ENCODE data around the gene ADAMTSL3.
"Not testable (repeated sequence)": the region's sequence is repeated elsewhere in the genome, so short reads cannot be mapped to it uniquely, and the experiment has no call there.

The ADAMTSL3 gene

DNA sequence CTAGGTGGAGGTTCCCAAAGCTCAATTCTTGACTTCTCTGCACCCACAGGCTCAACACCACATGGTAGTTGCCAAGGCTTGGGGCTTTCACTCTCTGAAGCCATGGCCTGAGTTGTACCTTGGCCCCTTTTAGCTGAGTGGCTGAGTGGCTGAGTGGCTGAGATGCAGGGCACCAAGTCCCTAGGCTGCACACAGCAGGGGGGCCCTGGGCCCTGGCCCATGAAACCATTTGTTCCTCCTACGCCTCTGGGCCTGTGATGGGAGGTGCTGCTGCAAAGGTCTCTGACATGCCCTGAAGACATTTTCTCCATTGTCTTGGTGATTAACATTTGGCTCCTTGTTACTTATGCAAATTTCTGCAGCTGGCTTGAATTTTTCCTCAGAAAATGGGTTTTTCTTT is 103.4 kb downstream of the ADAMTSL3 start:
- DNase-seq (ENCODE audit: low read depth), result not testable (repeated sequence)

DNA sequence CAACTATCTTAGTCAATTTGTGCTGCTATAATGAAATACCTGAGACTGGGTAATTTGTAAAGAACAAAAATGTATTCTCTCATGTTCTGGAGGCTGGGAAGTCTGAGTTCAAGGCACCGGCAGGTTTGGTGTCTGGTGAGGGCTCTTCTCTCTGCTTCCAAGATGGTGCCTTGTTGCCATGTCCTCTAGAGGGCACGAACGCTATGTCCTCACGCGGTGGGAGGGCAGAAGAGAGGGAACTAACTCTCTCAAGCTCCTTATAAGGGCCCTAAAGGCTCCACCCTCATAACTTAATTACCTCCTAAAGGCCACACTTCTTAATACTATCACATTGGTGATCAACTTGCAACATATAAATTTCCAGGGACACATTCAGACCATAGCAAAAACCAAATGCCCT is 108.4 kb downstream of the ADAMTSL3 start:
- no peak for DNase-seq (ENCODE audit: low read depth)

DNA sequence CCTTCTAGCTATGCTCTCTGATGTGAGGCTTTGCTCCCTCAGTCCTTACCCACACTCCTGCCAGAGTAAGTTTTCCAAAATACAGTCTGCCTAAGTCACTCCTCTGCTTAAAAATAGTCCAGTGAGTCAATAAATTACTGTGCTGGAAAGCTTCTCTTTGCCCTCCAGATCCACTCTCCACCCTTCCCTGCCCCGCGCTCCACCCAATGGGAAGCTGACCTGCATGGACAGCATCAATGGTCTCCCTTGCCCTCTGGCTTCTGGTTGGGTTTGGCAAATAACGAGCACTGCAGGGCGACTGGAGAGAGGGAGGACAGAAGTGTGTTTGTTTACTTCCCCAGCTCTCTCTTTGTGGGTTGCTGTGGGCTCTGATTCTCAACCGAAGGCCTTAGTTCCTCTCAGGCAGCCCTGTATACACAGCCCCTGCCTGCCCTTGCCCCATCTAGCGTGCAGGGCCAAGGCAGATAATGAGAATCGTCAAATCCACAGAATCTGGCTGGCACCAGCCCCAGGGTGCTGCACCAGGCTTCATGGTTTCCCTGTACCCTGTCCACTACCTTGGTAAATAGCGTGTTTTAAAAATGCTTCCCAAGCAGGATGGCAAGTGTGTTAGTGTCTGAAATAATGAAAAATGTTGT is 110.4 kb downstream of the ADAMTSL3 start:
- no peak for DNase-seq (ENCODE audit: low read depth)

DNA sequence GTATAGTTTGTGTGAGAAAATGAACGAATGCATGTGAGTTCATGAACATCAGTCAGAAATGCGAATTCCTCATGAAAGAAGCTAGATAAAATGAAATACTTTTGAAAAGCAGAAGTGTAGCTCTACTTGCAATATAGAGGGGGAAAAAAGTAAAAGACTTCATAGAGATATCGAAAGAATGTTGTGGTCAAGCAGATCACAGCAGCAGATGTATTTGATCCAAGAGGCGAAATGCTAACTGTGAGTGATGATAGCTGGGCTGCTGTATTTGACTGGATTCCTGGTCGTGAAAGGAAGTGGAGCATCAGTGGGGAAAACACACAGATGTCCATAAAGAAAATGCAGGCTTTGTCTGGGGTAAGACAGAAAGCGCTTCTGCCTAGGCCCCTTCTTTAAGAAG is 112.4 kb downstream of the ADAMTSL3 start:
- no peak for DNase-seq (ENCODE audit: low read depth)

DNA sequence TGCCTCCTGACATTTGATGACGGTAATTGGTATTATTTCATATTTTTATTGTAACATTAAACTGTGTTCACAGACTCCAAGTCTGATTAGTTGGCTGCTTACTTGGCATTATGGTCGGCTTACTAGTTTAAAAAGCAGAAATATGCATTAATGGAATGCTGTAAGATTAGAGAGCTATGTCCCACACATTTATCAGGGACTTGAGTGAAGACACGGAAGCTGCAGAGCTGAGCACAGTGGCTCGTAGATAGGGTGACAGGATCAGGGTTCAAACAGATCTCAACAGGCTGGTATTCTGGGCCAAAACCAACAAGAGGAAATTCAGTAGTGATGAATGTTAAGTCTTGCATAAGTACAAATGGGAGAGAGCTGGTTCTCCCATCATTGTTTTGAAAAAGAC is 113.8 kb downstream of the ADAMTSL3 start:
- no peak for DNase-seq (ENCODE audit: low read depth)

DNA sequence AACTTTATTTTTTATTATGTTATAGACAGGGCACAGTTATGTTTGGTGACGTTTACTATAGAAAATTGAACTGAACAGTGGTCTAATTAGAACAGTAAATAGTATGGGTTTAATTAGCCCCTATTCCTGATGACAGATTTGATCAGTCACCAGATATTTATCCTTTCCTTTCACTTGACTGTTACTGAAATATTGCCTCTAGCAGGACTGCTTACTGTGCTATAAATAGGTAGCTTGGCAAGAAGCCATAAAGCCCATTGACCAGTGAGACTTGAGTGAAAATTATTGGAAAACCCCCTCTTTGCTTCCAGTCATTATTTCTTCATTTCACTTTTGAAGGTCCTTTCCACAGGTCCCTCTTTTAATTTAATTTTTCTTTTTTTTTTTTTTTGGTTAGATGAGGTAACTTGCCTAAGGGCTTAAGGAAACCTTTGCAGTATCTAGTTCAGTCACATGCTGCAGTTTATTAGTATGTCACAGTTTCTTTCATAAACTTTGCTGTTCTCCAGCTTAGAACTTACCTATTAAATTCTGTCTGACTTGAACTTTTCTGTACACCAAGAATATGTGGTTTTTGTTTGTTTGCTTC is 115.6 kb downstream of the ADAMTSL3 start:
- DNase-seq (ENCODE audit: low read depth), result no peak

DNA sequence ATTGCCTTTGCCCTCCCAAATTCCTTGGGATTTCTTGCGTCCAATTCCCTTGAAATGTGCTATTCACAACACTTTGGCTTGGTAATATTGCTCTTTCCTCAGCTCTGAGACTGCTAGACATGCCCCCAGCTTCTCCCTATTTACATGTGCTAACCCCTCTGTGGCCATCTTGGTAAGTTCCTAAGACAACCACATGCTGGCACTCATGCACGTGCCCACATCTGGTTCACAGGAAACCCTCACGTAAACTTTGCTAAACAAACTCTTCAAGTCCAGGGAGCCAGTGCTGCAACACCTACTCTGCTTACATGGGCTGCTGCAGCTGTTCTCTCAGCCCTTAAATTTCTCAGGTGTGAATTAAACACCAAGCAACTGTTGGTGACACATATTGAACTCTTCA is 121.8 kb downstream of the ADAMTSL3 start:
- DNase-seq (ENCODE audit: low read depth), result no peak

DNA sequence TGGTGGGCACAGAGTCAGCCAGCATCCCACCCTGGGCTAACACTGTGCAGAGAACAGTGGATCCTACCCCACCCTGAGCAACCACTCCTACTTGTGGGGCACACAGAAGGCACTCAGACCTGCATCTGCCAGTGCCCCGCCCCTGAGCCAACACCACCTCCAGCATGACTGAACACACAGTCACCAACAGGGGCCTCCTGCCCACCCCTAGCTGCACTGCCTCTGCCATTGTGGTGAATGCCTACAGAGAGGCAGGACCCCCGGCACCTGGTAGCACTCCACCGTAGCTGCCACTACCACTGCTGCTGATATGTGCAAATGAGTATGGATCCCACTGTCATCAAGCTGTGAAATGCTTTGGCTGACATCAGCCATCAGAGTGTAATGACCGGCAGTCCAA is 123.1 kb downstream of the ADAMTSL3 start:
- DNase-seq (ENCODE audit: low read depth), result no peak

DNA sequence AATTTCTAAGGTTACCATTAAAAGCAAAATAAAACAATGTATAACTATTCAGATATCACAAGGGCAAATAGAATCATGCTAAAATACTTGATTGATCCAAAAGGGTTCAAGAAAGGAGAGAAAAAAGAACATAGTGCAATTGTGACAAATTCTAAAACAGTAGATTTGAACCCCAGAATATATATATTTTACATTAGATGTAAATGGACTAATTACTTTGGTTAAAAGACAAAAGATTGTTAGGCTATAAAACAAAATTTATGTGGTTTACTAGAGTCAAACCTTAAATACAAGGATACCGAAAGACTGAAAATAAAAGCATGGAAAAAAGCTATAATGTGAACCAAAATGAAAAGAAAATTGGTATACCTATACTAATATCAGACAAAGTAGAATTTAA is 129.3 kb downstream of the ADAMTSL3 start:
- no peak for DNase-seq (ENCODE audit: low read depth)

DNA sequence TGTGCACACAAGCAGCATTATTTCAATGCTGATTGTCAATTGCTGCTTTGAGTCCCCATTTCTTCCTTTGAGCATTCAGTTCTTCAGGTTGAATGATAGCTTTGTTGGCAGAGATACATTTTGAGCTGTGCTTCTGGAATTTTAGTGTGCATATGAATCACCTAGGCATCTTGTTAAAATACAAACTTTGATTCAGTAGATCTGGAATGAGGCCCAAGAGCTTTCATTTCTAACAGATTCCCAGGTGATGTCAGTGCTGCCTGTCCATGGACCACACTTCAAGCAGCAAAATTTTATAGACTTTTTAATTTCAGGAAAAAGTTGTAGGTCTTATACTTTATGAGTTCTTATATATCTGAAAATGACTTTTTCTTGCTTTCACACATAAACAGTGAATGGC is 131.1 kb downstream of the ADAMTSL3 start:
- no peak for DNase-seq (ENCODE audit: low read depth)

DNA sequence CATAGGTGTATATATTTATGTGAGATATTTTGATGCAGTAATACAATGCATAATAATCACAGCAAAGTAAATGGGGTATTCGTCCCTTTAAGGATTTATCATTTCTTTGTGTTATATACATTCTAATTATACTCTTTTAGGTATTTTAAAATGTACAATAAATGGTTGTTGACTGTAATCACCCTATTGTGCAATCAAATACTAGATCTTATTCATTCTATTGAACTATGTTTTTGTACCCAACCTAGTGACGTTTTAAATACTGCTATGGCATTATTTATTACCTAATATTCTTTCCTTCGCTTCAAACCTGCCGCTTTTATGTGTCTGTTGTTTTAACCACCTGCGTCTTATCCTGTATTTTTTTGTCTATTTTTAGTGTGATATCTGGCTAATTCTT is 132.4 kb downstream of the ADAMTSL3 start:
- DNase-seq (ENCODE audit: low read depth), result no peak

DNA sequence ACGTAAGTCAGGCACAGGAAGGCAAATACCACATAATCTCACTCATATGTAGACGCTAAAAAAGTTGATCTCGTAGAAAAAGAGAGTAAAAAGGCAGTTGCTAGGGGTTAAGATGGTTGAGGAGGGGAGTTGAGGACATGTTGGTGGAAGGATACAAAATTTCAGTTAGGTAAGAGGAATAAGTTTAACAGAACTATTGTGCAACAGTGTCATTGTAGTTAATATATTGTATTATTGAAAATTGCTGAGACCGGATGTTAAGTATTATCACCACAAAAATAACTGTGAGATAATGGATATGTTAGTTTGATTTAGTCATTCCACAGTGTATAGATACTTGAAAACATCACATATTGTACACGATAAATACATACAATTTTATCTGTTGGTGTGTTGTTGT is 139.1 kb downstream of the ADAMTSL3 start:
- no peak for DNase-seq (ENCODE audit: low read depth)

DNA sequence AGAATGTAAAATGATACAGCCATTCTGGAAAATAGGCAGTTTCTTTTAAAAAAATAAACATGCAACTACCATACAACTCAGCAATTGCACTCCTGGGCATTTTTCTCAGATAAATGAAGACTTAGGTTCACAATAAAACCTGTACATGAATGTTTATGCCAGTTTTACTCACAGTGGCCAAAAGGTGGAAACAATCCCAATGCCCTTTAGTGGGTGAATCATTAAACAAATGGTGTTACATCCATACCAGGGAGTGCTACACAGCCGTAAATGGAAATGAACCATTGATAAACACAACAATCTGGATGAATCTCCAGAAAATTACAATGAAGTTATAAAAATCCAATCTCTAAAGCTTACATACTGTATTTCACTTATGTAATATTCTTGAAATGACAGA is 140.3 kb downstream of the ADAMTSL3 start:
- no peak for DNase-seq (ENCODE audit: low read depth)

DNA sequence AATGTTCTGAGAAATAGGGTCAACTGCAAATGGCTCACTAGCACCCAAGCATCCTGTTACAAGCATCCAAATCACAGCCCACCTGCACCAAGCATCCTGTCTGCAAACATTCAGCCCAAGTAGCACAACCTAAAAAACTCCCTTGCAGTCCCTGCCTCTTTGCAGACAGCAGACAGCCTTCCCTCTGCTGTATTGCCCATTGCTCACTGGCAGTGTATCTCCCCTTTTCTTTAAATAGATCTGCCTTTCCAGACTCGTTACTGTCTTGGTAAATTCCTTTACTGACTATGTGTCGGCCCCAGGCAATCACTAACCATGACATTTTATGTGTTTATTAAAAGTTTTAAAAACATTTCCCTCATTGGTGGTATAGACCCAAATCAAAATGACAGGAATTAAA is 155.4 kb downstream of the ADAMTSL3 start:
- DNase-seq (ENCODE audit: low read depth), result no peak

DNA sequence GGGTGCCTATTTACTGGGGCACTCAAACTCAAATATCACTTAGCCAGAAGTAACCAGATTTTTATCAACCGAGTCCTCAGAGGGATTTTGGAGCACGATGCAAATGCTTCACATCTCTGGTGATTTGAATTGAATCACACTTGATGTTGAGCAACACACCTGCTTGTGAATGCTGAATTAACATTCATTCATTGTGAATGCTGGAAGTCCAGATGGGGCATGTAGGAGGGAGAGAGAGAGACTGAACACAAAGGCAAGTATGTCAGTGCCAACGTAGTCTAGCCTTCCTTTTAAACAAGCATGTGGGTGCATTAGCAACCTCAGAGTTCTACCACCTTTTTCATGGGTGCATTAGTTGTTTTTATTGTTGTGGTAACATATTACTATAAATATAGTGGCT is 156.2 kb downstream of the ADAMTSL3 start:
- no peak for DNase-seq (ENCODE audit: low read depth)

DNA sequence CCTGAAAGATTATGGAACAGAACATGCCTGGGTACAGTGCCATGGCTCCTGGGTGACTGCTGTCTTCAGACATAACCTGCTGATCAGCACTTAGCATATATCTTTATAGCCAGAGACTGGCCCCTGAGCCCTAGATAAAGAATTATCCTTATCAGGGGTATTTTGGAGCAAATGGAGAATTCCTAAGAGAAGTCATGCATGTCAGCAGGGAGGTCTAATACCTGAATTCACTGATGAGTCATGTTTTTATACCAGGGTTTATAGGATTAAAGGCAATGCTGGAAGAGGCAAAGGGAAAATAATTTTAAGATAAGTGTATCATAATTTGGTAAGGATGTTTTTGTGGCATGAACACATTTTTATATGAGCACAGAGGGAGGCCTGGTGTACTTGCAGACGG is 159.8 kb downstream of the ADAMTSL3 start:
- DNase-seq (ENCODE audit: low read depth), result no peak

DNA sequence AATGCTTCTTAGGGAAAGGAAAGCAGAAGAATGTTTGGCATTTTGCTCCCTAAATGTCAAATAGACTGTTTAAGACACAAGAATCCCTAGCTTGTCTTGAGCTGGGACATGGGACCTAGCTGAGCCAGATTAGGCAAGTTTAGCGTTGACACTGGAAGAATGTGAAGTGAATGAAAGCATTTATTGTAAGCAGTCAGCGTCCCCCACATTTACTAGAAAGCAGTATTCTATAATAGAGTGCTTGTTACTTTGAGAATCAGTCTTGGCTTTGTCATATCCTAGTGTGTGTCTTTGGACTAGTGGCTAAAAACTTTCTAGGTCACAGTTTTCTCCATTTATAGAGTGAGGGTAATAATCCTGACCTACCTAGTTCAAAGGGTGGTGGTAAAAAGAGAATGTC is 161.6 kb downstream of the ADAMTSL3 start:
- DNase-seq (ENCODE audit: low read depth), result no peak

DNA sequence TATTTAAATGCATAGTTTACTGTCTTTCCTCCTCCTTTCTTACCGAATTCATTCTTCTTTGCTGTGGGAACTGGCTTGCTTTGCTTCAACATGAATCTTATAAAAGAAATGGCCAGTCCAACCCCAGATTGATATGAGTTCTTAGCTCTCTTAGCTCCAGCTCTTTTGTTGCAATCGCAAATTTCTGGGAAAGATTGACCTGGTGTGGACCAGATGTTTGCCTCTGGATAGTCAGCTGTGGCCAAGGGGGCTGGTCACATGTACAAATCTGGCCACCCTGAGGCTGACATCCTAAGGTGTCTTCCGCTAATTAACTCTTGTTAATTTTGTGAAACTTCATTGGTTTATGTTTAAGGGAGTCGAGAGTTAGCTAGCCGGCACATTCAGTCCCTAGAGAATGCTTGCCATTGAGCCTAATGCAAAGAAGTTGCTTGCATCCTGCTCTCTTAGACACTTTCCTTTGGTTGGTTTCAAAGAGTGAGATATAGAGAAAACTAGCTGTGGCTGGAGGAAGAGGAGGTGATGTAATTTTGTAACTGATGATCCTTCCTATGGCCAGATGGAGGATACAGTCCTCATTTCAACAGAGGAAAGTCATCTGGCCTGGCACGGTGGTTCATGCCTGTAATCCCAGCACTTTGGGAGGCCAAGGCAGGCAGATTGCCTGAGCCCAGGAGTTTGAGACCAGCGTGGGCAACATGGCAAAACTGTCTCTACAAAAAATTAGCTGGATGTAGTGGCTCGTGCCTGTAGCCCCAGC is 162.4 kb downstream of the ADAMTSL3 start:
- no peak for DNase-seq (ENCODE audit: low read depth)

DNA sequence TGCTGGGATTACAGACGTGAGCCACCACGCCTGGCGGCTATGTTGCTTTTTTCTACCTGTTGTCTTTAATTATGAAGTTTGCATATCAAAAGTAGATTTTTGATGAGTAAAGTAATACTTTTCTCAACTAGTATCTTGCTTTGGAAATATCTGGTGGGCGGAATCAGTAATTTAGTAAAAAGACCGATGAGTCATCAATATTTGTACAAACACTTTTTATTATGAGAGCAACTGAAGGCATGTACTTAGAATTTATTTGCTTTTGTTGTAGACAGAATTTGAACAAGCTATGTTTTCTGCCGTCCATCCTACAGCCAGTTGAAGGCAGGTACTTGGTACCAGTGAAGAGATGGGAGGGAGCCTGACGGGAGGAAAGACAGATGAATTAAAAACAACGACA is 164.7 kb downstream of the ADAMTSL3 start:
- DNase-seq (ENCODE audit: low read depth), result no peak

DNA sequence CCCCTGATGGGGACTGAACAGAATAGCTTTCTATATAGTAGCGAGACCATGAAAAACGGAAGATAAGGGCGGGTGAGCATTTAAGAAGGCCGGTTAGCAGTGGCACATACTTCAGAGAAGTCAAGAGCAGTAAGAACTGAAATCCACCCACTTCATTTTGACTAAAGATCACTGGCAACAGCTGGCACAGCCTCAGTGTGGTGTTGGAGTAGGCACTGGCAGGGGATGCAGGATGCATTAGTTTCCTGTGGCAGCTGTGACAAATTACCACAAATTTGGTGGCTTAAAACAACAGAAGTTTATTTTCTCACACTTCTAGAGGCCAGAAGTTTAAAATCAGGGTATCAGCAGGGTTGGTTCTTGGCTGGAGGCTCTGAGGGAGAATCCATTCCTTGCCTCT is 176.5 kb downstream of the ADAMTSL3 start:
- no peak for DNase-seq (ENCODE audit: low read depth)

DNA sequence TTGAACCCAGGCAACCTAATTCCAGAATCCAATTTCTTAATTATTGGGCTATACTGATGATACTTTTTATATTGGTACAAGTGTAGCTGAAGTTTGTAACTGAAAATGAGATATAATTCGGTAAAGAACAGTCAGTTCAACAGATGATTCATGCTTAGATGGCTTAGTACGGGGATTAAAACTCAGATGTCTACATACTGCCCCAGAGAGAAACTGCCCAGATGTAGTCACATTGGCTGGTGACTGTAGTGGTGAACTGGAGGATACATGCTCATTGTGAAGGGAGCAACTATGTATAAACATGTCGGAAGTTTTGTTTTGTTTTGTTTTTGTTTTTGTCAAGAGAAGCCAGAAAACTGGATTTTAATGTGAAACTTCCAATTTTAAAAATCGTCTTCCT is 179.6 kb downstream of the ADAMTSL3 start:
- DNase-seq (ENCODE audit: low read depth), result no peak

DNA sequence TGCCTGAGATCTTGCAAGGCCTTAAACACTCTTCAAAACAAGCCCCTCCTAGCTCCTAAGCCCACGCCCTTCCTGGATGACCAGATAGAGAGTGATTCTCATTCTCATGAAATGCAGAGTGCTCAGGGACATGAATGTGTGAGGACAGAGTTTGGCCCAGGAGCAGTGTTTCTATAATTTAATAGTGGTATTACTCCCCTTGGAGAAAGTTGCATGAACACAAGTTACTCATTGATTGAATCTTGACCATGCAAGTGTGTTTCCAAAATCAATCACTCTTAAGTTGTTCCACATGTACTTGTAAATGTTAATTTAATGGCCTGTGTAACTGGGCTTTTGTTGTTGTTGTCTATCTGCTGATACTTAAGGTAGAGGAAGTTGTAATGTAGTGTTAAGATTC is 181.6 kb downstream of the ADAMTSL3 start:
- no peak for DNase-seq (ENCODE audit: low read depth)

DNA sequence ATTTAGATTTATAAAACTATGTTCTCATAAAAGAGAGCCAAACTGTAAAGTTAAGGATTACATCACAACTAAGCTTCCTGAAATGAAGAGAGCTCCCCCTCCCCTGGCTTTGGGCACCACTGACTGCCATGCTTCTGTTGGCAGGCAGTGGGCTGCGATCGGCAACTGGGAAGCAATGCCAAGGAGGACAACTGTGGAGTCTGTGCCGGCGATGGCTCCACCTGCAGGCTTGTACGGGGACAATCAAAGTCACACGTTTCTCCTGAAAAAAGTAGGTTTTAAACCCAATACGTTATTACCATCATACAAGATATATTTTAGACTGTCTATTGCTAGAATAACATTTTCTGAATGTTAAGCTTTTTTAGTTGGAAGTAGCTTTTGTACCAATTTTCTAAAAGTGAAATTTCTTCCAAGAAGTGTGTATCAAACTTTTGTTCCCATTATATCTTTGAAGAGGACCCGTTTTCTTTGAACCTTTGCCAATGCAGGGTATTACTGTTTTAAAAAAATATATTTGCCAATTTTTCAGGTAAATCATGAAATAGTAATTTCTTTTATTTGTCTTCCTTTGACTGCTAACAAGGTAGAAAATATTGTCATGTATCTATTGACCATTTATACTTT is 184.1 kb downstream of the ADAMTSL3 start:
- DNase-seq (ENCODE audit: low read depth), result no peak
